HT-29 (cell line): ENCODE data around the gene NFX1. TPM values are rescaled to one million over a fixed set of nuclear protein-coding genes. Genes with fewer than 3 reads are reported as not detected.
A peak's percentile ranks its signal among the peaks of the same experiment; 100 is the strongest.
"Not testable (repeated sequence)": the region's sequence is repeated elsewhere in the genome, so short reads cannot be mapped to it uniquely, and the experiment has no call there.

Experiments used
- DNase-seq: peaks from one replicate; pipeline ENCODE4 v3.0.0-alpha.2; 2015; ENCODE audit warnings: low spot score
- total RNA-seq: library from RNA; depleted of rRNA; stranded (reverse); fragments of >200 nt; shearing (Covaris generic); gene quantifications from 2 replicates; pipeline ENCODE4 v1.2.3, GENCODE V29; 2014

Gene NFX1
- total RNA-seq, 1 experiment from 2014 or later, result 15.2 TPM

DNA sequence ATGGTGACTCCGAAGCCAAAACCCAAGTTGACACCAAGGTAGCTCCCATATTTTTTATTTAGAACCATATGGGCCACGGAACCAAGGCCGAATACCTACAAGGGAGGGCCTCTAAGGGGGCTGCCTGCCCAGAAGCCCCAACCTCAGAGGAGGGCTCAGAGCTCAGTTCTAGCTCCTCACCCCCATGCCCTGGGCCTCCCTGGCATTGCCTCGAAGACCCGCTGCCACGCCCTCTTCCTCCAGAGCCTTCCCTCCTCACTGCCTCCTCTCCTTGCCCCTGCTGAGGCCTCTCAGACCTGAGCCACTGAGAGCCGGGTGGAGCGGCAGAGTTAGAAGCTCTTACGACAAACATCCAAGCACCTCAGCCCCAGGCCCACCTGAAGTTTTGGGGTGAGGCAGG is 96.7 kb downstream of the NFX1 start:
- DNase-seq, result not testable (repeated sequence)

DNA sequence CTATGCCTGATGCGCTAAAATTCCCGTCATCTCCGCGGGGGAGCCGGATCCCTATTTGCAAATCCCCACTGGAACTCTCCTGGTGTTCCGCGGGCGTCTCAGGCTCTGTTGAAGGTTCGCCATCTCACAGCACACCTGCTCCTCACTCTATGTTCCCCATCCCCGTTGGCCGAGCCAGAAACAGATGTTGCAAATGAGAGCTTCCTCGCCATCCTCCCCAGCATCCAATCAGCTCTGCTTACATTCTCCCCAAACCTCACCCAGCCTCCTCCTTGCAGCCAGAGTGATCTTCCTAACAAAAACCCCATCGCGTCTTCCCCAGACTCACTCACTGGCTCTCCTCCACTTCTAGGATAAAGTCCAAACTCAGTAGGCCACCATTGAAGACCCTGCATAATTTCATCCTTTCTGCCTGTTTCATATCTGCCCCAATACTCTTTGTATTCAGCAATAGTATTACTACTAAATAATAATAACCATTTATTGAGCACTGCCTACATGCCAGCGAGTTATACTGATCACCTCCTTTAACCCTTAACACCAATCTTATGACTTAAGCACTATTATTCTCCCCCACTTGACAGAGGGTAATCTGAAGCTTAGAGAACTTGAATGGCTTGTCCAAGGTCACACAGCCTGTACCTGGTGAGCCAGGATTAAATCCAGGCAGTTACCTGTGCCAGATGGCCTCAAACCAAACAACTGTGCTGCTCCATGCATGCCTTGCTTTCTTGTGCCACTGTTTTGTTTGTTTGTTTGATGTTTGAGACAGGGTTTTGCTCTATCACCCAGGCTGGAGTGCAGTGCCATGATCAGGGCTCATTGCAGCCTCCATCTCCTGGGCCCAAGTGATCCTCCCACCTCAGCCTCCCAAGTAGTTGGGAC is 98.0 kb downstream of the NFX1 start:
- DNase-seq, result no peak

DNA sequence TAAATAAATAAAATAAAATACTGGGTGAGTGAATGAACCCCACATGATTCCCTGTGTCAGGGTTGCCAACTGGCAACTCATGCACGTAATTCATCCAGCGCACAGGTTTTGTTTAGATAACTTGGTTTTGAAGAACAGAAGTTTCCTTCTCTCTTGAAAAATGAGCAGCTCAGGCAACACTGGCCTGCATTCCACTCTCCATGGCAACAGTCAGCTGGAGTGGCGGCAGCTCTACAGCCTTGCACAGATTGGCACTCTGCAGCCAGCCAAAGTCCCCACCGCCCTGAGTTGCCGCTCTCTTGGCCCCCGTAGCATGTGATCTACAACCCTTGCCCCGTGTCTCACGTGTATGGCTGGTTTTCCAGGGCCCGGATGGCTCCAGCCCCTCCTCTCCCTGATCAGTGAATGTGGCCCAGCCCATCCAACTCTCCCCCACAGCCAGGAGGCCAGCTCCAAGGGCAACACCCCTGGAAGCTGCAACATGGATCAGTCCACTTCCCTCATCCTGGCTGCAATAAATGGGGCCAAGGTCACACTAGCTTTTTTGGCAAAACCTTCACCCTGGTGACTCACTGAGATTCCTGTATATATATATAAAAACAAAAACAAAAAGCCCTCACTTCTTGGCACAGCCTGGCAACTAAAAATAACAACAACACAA is 100.9 kb downstream of the NFX1 start:
- peak; percentile 85 for DNase-seq

DNA sequence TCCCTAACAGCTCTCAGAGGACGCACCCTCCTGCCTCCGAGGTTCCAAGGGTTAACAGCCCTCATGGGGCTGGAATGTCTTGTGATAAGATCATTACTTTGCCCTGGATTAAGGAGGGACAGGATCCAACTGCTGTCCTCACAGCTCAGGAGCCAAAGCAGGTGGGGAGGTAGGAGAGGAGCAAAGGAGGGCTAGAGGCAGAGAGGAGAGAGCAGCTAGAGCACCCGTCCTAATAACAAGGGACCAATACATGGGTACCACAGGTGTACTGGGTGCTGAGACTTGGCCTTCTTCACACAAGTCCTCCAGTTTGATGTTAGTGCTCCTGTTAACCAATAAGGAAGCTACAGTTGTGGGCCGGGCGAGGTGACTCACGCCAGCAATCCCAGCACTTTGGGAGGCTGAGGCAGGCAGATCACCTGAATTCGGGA is 102.3 kb downstream of the NFX1 start:
- DNase-seq, result peak; percentile 39

DNA sequence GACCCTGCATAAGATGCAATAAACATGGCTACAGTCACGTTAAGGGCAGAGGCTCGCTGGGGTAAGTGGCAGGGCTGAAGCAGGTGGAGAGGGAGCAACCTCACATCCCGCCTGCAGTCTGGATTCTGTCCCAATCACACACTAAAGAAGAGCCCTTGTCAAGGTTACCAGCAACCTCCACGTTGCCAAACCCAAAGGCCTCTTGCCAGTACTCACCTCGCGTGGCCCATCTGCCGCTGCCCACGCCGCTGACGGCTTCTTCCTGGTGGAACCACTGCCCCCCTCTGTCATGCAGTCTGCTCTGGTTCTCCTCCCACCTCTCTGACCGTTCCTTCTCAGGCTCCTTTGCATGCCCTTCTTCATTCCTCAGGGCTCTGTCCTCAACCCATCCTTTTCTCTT is 103.3 kb downstream of the NFX1 start:
- DNase-seq, result no peak

DNA sequence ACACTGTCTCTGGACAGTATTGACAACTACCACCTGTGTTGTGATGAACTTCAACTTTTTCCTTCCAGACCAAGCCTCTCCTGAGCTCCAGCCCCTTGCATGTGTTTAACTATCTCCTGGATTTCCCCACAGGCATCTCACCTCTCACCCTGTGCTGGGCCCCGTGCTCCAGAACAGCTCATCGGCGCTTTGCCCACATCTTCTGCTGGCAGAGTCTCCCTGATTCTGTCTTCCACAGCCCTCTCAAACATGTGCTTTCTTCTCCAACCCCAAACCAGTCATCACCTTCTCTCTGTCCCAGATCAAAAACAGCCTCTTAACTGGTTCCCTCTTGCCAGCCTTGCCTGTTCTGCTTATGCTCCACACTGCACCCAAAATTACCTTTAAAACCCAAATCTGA is 103.7 kb downstream of the NFX1 start:
- DNase-seq, result not testable (repeated sequence)

DNA sequence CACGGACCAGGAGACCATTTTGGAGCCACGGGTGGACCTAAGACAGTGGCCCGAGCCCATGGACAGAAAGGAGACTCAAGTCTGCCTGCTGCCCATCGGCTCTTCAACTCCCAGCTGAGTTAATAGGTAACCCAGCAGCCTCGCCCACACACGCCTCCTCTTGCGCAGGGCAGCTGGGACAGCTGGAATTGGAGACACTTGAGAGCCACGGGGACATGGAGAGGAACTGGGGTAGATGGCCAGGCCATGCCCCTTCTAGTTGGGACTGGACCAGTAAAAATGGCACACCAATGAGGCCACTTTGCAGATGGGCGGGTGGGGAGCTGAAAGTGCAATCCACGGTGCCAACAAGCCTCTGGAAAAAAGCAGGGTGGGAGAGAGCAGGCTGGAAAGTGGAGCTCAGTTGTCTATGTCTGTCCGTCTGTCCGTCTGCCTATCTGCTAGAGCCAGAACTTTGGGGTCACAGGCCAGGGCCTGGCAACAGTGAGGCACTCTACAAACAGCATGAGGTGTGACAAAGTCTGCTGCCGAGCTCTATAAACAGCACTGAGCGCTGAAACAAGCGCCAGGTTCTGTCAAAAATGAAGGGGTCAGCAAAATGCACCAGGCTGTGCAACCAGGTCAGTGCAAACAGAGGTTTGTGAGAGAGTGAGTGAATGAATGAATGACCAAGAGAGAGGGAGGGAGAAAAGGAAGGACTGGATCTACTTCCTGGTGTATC is 105.0 kb downstream of the NFX1 start:
- DNase-seq, result peak; percentile 63

DNA sequence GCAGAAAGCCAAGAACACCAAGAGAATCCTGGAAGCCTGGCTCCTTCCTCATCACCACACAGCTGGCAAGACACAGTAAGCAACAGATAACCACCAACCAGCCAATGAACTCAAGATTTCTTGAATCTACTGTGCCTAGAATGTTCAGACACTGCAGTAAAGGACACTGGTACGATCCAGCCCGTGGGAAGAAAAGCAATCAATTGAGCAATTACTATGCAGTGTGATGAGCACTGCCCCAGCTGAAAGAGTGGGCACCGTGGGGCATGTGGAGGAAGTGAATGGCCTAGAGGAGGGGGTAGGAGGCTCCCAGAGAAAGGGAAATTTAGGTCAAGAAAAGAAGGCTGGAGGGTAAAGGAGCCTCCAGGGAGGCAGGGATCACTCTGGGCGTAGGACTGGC is 107.5 kb downstream of the NFX1 start:
- DNase-seq, result not testable (repeated sequence)

DNA sequence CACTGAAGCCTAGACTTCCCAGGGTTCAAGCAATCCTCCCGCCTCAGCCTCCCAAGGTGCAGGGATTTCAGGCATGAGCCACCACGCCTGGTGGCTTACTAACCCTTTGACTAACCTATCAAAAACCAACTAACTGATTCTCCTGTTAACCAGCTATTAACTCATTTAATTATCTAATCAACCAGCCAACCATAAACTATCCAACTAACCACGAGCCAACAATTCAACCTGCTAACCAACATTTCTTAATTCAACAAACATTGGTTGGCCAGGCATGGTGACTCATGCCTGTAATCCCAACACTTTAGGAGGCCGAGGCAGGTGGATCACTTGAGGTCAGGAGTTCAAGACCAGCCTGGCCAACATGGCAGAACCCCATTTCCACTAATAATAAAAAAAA is 108.7 kb downstream of the NFX1 start:
- not testable (repeated sequence) for DNase-seq

DNA sequence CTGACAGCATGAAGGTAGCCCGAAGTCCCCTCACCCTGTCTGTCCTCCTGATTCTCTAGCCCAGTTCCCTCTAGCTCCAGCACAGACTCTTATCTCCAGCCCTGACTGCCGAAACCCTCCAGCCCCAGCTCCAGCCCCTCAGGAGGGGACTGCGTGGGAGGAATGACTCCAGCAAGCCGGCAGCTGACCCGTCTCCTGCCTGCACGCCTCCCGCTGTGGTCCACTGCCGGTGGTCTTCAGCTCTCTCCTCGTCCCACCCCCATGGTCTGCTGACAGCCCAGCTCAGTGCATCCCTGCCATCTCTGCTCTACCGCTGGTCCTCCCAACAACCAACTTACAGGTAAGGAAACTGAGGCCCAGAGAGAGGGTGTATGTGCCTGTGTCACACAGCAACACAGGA is 111.5 kb downstream of the NFX1 start:
- not testable (repeated sequence) for DNase-seq

DNA sequence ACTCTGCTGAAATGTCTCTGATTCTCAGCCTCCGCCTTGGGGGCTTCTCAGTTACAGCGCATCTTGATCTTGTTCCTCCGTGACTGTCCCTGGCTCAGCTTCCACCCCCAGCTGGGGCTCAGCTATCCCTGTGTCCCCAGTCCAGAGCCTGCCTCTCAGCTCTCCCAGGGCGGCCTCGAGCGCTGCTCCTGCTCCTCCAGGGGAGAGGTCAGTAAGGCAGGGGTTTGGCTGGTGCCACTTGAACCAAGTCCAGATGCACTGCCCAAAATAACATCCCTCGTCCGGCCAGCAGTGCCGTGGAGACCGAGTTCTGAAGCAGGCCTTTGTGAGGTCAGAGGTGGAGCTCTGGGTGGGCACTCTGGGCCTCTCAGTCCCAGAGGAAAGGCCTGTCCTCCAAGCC is 112.1 kb downstream of the NFX1 start, which contains the start of gene AQP7:
TSS of gene AQP7 (minus strand) at position 198 of the 400 bp plus-strand sequence. CDS start 1,306 bp downstream, outside the sequence.
- DNase-seq, result not testable (repeated sequence)

DNA sequence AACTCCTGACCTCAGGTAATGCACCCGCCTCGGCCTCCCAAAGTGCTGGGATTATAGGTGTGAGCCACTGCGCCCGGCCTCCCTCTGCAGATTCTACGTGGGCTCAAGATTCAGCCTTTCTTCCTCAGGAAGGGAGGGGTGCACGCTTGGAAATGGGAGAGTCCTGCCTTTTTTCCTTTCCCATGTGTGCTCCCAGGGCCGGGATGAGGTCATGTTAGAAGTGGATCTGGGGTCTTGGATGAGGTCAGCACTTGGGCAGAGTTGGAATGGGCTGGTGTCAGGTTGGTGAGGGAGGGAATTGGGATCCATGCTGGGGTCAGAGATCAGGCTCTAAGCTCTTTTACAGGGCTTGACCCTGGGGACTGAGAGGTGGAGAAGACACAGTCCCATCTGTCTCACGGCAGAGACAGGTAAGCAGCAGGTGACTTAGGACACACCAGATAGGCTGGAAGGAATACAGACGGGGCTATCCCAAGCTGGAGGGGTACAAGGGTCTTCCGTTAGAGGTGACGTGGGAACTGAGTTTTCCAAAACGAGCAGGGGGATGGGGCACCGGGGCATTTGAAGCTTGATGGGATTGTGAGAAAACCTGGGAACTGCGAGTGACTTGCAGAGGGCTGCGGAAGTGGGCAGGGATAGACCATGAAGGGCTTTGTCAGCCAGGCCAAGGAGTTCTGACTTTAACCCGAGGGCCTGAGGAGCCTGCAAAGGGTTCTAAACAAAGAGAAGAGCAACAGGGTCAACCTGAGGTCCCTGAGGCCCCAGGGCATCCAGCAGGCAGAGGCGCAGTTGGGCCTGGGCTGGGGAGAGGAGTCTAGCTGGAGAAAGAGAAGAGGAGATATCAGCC is 113.8 kb downstream of the NFX1 start:
- DNase-seq, result no peak

DNA sequence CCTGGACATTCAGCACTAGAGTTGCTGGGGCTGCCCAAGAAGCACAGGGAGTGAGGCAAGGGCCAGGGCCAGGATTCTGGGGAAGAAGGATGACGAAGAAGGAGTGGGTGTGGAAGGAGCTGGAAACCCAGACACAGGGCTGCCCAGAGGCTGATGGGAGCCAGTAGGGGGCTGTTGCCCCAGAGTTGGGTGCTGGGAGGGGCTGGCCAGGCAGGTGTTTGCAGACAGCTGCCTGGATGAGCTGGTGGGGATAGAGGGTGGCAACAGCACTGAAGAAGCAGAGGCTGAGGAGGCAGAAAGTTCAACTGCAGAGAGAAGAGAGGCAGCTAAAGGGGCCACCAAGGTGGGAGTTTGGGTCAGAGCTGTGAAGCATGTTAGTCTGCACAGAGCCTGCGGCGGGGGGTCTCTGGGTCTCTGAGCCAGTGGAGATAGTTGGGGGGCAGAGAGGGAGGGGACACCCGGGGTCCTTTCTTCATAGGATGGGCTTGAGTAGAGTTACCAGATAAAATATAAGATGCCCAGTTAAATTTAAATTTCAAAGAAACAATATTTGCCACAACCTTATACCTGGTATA is 114.6 kb downstream of the NFX1 start:
- no peak for DNase-seq

DNA sequence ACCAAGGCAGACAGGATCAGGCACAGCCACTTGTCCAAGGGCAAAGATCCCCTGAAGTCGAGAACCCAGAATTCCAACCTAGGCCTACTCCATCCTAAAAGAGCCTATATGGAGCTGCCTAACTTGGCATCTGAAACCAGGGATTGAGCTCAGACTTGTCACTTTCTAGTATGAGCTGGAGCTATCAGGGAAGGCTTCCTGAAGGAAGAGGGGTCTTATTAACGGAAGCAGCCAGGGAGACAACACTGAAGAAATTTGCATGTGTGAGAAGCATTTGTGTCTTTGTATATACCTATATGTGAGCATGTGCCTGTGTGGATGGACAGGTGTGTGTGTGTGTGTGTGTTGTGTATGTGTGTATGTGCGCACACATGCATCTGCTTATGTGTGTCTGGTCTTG is 116.7 kb downstream of the NFX1 start:
- DNase-seq, result no peak

DNA sequence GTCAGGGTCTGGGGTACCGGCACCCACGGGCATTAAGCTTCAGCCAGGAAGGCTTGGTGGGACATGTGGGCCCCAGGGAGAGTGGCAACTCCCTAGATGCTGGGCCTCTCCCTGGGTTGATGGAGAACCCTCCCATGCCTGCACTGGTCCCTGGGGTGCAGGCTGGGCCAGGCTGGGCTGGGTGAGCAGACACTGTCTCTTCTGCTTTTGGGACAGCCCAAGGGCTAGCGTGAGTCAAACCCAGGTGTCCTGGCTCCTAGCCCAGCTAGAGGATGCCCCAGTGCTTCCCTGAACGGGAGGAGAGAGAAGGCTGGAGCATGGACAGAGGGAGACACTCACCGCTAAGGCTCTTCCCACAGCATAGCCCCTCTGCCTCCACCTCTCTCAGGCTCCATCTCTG is 117.8 kb downstream of the NFX1 start:
- DNase-seq, result no peak

DNA sequence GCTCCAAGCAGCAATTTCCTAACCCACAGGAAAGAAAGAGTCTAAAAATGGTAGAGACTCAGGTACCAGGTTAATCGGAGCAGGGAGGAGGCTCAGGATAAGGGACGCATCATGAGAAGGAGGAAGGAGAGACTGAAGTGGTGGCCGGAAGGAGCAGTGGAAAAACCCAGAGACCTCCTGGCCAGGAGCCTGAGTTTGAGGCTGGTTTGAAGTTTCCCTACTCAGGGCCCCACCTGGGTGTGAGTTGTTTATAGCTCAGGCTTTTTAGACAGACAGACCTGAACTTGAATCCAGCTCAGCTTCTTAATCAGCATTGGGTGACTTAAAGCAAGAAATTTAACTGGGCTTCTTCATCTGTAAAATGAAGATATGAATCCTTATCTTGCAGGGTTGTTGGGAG is 124.0 kb downstream of the NFX1 start:
- no peak for DNase-seq

DNA sequence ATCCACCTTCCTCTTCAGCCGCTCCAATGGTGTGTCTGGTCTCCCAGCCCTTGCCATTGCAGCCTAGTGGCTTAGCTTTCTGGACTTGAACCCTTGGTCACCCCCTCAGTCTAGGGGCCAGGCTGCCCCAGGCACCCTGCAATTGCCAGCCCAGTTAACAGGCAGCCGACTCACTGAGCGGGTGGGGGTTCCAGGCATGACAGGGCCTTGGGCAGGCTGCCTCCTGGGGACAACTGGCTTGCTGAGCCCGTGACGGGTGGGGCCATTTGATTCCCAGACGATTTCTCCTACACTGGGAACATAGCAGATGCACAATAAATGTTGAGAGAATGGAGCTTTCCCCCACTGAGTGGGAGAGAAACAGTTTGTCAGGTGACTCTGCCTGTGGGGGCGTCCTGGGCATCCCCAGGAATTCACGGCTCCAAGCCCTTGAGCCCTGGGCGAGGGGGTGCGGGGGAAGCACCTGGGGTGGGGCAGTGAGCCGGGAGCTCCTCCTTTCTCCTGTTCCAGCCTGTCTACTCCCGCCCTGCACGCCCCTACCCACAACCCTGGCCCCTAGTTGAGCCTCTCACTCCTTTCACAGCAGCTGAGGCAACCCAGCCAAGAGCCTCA is 124.7 kb downstream of the NFX1 start:
- no peak for DNase-seq

DNA sequence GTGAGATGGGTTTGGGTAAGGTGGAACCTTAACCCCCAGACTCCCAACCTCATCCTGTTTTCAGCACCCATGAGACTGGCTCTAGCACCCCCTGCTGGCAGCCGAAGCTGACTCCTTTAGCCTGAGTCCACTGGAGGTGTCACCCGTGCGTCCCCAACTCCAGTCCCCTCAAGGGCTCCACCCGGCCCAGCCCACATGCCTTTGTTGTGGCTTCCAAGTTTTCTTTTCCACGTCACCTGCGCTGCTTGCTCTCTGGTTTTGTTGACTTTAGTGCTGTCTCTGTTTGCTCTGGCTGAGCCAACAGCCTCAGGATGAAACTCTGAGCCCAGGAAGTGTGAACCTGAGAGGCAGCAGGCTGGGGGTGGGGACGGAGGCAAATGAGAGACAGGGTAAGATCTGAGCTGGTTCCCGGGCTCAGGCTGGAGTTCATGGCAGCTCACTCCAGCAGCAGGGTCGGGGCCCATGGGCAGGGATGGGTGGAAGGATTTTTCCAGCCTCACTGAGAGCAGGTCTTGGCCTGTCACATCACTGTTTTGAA is 125.3 kb downstream of the NFX1 start:
- peak; percentile 97 for DNase-seq

DNA sequence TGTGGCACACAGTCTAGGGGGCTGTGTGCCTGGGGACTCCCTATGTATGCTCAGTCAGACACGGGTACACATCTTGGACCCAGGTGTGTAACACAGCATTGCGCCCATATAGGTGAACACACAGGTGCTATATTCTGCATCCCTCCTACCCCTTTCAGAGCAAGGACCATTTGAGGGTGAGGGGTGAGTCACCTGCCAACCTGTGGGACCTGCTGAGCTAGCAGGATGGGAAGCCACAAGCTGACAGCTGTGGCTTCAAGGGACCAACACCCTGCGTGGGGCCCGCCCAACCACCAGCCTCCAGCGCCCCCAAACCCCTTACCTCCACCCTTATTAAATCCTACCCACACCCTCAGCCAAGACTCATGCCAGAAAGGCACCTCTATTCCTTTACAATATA is 126.7 kb downstream of the NFX1 start:
- DNase-seq, result no peak

DNA sequence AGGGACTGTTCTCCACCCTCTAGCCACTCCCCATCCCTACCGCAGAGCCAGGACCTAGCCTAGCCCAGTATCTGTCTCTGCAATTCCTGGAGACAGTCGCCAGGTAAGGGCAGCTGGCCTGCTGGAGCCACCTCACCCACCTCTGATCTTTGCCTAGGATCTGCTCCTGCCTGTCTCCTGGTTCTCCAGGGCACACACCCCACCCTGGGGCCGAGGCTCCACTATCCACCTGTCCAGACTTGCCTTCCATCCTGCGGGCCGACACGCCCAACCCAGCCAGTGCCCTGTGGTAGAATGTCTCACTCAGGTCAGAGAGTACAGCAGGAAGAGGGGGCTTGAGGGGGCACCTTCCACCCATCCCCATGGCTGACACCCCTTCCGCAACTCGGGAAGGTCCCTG is 127.8 kb downstream of the NFX1 start:
- peak; percentile 50 for DNase-seq
